Measurements from ENCODE around the gene DDIT4. TPM values are rescaled to one million over a fixed set of nuclear protein-coding genes. Genes with fewer than 3 reads are reported as not detected.
"Not testable (repeated sequence)": the region's sequence is repeated elsewhere in the genome, so short reads cannot be mapped to it uniquely, and the experiment has no call there.

The DDIT4 gene
- total and polyA plus RNA-seq, 3 donors from 2014 or later: 46.6 to 94.3 (median 69.6) TPM

DNA sequence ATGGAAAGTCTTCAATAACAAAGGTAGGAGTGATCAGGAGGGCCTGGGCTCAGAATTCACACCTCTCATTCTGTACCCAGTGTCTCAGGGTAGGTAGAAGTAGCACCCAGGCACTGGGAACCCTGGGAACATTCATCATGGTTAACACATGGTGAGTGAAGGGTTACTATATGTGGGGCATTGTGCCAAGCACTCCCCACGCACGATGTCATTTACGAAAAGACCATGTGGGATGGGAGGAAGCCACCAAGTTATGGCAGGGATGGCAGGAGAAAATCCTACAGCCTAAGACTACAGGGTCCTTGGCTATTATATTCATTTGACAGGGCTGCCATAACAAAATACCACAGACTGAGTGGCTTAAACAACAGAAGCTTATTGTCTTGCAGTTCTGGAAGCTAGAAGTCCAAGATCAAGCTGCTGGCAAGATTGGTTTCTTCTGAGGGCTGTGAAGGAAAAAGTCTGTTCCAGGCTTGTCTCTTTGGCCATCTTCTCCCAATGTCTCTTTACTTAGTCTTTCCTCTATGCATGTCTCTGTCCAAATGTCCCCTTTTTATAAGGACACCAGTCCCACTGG is 27.7 kb upstream of the DDIT4 start:
- Histone ChIP-seq H3K27me3 (no peaks in the 10 kb centered on the region), H3K27ac (peak overlapping the region; percentile 73 to 90), H3K4me3 (no peak overlapping the region), H3K4me1 (peaks cover 86% of the 10 kb centered on the region), H3K9me3 (no peaks in the 10 kb centered on the region), H3K36me3 (ENCODE audit: low read depth, missing control alignments) (no peaks in the 10 kb centered on the region)
- WGBS, 2 donors: 20 to 53% methylated on average over 3 of the region's 3 CpGs
- no peak for DNase-seq
- intact Hi-C loops (cut with DNase I; ENCODE audit: low total_unique reads): no loop called here
- TF ChIP-seq, protein P1, sequence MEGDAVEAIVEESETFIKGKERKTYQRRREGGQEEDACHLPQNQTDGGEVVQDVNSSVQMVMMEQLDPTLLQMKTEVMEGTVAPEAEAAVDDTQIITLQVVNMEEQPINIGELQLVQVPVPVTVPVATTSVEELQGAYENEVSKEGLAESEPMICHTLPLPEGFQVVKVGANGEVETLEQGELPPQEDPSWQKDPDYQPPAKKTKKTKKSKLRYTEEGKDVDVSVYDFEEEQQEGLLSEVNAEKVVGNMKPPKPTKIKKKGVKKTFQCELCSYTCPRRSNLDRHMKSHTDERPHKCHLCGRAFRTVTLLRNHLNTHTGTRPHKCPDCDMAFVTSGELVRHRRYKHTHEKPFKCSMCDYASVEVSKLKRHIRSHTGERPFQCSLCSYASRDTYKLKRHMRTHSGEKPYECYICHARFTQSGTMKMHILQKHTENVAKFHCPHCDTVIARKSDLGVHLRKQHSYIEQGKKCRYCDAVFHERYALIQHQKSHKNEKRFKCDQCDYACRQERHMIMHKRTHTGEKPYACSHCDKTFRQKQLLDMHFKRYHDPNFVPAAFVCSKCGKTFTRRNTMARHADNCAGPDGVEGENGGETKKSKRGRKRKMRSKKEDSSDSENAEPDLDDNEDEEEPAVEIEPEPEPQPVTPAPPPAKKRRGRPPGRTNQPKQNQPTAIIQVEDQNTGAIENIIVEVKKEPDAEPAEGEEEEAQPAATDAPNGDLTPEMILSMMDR (IDR thresholded peaks at IDR 0.05): no peak
- TF ChIP-seq POLR2A (IDR thresholded peaks at IDR 0.05): no peak

DNA sequence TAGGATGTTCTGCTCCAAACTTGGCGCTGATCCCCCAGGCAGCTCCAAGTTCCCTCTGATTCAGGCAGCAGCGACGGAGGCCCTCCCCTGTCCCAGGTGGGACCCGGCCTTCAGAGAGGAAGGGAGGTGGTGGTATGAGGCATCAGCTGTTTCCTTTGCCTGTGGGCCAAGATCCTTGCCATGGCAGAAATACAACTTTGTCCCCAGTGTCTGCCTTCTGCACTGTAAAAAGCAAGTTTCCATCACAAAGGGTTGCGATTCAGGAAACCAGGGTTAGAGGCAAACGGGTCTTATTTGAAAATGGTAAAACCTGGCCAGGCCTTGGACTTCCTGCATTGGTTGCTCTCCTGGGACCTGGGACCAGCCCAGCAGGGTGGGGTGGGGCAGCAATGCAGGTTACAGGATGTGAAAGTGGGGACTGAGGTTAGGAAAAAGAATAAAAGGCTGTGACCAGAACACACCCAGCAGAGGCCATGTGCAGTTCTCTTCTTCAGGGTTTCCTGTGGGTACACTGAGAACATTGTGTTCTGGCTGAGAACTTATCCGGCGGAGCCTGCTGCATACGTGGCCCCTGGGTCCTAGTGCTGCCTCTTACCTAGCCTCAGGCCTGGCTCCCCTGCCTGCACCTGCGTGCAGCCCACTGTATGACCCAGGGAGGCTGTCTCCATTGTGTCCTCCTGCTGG is 25.1 kb upstream of the DDIT4 start:
- no peak for TF ChIP-seq POLR2A (IDR thresholded peaks at IDR 0.05)
- TF ChIP-seq, protein P1 (IDR thresholded peaks at IDR 0.05): no peak
- 6% methylated on average over 6 to 10 of the region's 10 CpGs for WGBS, 2 donors
- H3K27ac ChIP-seq: peak overlapping the region; percentile 87 to 90
- no peaks in the 10 kb centered on the region for H3K36me3 ChIP-seq (ENCODE audit: low read depth, missing control alignments)
- no peaks in the 10 kb centered on the region for H3K9me3 ChIP-seq
- no peaks in the 10 kb centered on the region for H3K27me3 ChIP-seq
- intact Hi-C loops (cut with DNase I; ENCODE audit: low total_unique reads): no loop called here
- no peak overlapping the region for H3K4me3 ChIP-seq
- peaks cover 80% of the 10 kb centered on the region for H3K4me1 ChIP-seq
- DNase-seq: peak; percentile 96

- H3K27me3 ChIP-seq; H3K36me3 ChIP-seq (ENCODE audit: low read depth, missing control alignments); intact Hi-C loops (cut with DNase I; ENCODE audit: low total_unique reads); DNase-seq; H3K9me3 ChIP-seq; H3K4me3 ChIP-seq: not testable (repeated sequence)
- Histone ChIP-seq H3K27ac (peak overlapping the region; percentile 87 to 90), H3K4me1 (peaks cover 80% of the 10 kb centered on the region)
- 81 to 89% methylated on average over 17 of the region's 17 CpGs for WGBS, 2 donors
Measured at GRCh38 chr10:72249176-72249862, 24.4 kb upstream of the DDIT4 start.

- no peaks in the 10 kb centered on the region for H3K27me3 ChIP-seq
- peak overlapping the region in 1 of 2 donors; percentile 69 for H3K27ac ChIP-seq
- H3K36me3 ChIP-seq (ENCODE audit: low read depth, missing control alignments): no peaks in the 10 kb centered on the region
- no peak overlapping the region for H3K4me3 ChIP-seq
- WGBS, 2 donors: 29 to 50% methylated on average over 1 of the region's 1 CpG
- intact Hi-C loops (cut with DNase I; ENCODE audit: low total_unique reads): no loop called here
- H3K9me3 ChIP-seq: no peaks in the 10 kb centered on the region
- TF ChIP-seq, protein P1 (IDR thresholded peaks at IDR 0.05): no peak
- TF ChIP-seq POLR2A (IDR thresholded peaks at IDR 0.05): no peak
- DNase-seq: peak; percentile 76
- H3K4me1 ChIP-seq: peaks cover 80% of the 10 kb centered on the region
Measured at GRCh38 chr10:72250666-72251065, 23.1 kb upstream of the DDIT4 start.

DNA sequence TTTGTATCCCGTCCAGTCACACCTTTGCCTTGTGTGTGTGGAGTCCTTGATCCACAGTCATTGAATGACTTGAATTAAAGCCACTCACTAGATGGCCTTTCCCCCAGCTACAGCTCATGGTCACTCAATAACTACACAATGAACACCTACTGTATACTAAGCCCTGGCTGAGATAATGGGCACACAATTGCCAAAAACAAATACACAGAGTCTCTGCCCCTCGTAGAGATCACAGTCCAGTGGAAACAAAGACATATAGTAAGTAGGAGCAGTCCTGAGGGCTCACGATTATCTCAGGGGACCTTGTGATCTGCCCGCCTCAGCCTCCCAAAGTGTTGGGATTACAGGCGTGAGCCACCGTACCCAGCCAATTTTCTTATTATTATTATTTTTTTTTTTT is 22.1 kb upstream of the DDIT4 start:
- H3K27me3 ChIP-seq: no peaks in the 10 kb centered on the region
- H3K4me1 ChIP-seq: peaks cover 80% of the 10 kb centered on the region
- no peak for DNase-seq
- TF ChIP-seq POLR2A (IDR thresholded peaks at IDR 0.05): no peak
- TF ChIP-seq, protein P1 (IDR thresholded peaks at IDR 0.05): no peak
- no peaks in the 10 kb centered on the region for H3K9me3 ChIP-seq
- intact Hi-C loops (cut with DNase I; ENCODE audit: low total_unique reads): no loop called here
- 83 to 88% methylated on average over 6 of the region's 6 CpGs for WGBS, 2 donors
- peak overlapping the region in 1 of 2 donors; percentile 48 for H3K27ac ChIP-seq
- no peak overlapping the region for H3K4me3 ChIP-seq
- H3K36me3 ChIP-seq (ENCODE audit: low read depth, missing control alignments): no peaks in the 10 kb centered on the region

Data from testis (tissue), 3 donors.